Panc1 (cell line): ENCODE results near the gene CDC42BPA. TPM values are rescaled to one million over a fixed set of nuclear protein-coding genes. Genes with fewer than 3 reads are reported as not detected.

Experiments
- ATAC-seq: fragments of 200-7000 bp; cut with Tn5 transposase; 2 replicates; pipeline ENCODE4 v1.9.1; 2020; ENCODE audit warnings: mild to moderate bottlenecking, moderate library complexity
- BruUV-seq: library from RNA; stranded (reverse); fragments of 400-500 nt; replicated peaks from 2 replicates; lab custom pipeline; 2021; lab: Mats Ljungman, UMichigan
- CTCF ChIA-PET: fragments of 300-600 bp; sonication (Branson Sonifier 250); formaldehyde crosslinking; loops from one replicate; lab custom pipeline; 2022; ENCODE audit warnings: antibody characterized with exemption; lab: Charles Lee
- POLR2A ChIA-PET: fragments of 300-600 bp; sonication (Branson Sonifier 250); formaldehyde crosslinking; loops from one replicate; lab custom pipeline; 2022; ENCODE audit warnings: antibody characterized with exemption; lab: Charles Lee
- DNase-seq: peaks from one replicate; pipeline ENCODE4 v3.0.0-alpha.2; 2010; ENCODE audit warnings: low read depth, low spot score
- H3K27ac ChIP-seq: 2 replicates; pipeline ENCODE4 v1.5.1; 2011; ENCODE audit warnings: mild to moderate bottlenecking, low read length, inconsistent platforms
- H3K27me3 ChIP-seq: fragments of 200-500 bp; sonication (Bioruptor generic); 2 replicates; pipeline ENCODE4 v1.6.0; 2014; ENCODE audit warnings: low read length, inconsistent platforms; ENCODE audit not compliant: control insufficient read depth, insufficient read depth
- H3K36me3 ChIP-seq: fragments of 200-500 bp; sonication (Bioruptor generic); 2 replicates; pipeline ENCODE4 v1.5.1; 2014; ENCODE audit warnings: inconsistent platforms, mild to moderate bottlenecking, low read length, moderate library complexity; ENCODE audit not compliant: control insufficient read depth, insufficient read depth
- H3K4me1 ChIP-seq: 2 replicates; pipeline ENCODE4 v1.5.1; 2011; ENCODE audit warnings: inconsistent platforms, mild to moderate bottlenecking, low read length, moderate library complexity; ENCODE audit not compliant: control insufficient read depth, insufficient read depth
- H3K4me3 ChIP-seq, 2 experiments: 2 replicates each; pipeline ENCODE4 v1.5.1; 2011 to 2012; ENCODE audit warnings: low read depth in 2 of 2, low read length in 2 of 2, mild to moderate bottlenecking in 2 of 2, inconsistent platforms in 1 of 2, moderate library complexity in 1 of 2
- H3K9me3 ChIP-seq: fragments of 200-500 bp; sonication (Bioruptor generic); 2 replicates; pipeline ENCODE4 v1.5.1; 2014; ENCODE audit warnings: low read depth, mild to moderate bottlenecking, inconsistent platforms, low read length, moderate library complexity; ENCODE audit not compliant: control insufficient read depth, insufficient read depth
- POLR2AphosphoS5 ChIP-seq: IDR thresholded peaks from 2 replicates; pipeline ENCODE4 v1.6.1; 2012; ENCODE audit warnings: mild to moderate bottlenecking, low read depth, low read length, moderate library complexity
- SIN3A ChIP-seq: IDR thresholded peaks from 2 replicates; pipeline ENCODE4 v1.6.1; 2012; ENCODE audit warnings: low read depth, mild to moderate bottlenecking, low read length, moderate library complexity, borderline replicate concordance; ENCODE audit not compliant: insufficient read depth
- TCF7L2 ChIP-seq: IDR thresholded peaks from 2 replicates; pipeline ENCODE4 v1.6.1; 2011; ENCODE audit warnings: mild to moderate bottlenecking, low read depth, low read length, inconsistent platforms
- in situ Hi-C: cut with HindIII; loops from 2 replicates; pipeline ENCODE4 v1.10.0; 2016; ENCODE audit warnings: low sequenced_read_pairs, low pct_unique_long_range_greater_than_20kb
- intact Hi-C: fragments of 100-400 bp; cut with micrococcal nuclease; formaldehyde crosslinking; loops from one replicate; pipeline ENCODE4 v1.10.0; 2022; ENCODE audit not compliant: unreplicated experiment
- total RNA-seq: library from RNA; stranded (reverse); gene quantifications from one replicate; pipeline ENCODE4 v1.2.1, GENCODE V29; 2021; ENCODE audit not compliant: unreplicated experiment
- TF ChIP-seq, protein P1 (sequence below): fragments of 450-650 bp; IDR thresholded peaks from 2 replicates; pipeline ENCODE4 v1.5.1; 2017; ENCODE audit warnings: mild to moderate bottlenecking
- TF ChIP-seq, protein P2 (sequence below), 2 experiments: IDR thresholded peaks; 2 replicates each; pipeline ENCODE4 v1.6.1; 2011 to 2012; ENCODE audit warnings: low read depth in 2 of 2, control low read depth in 1 of 2, low read length in 1 of 2, mild to moderate bottlenecking in 1 of 2, moderate library complexity in 1 of 2; ENCODE audit not compliant: insufficient read depth in 1 of 2

CDC42BPA gene
- total RNA-seq, 1 experiment from 2014 or later: 32.8 TPM

DNA sequence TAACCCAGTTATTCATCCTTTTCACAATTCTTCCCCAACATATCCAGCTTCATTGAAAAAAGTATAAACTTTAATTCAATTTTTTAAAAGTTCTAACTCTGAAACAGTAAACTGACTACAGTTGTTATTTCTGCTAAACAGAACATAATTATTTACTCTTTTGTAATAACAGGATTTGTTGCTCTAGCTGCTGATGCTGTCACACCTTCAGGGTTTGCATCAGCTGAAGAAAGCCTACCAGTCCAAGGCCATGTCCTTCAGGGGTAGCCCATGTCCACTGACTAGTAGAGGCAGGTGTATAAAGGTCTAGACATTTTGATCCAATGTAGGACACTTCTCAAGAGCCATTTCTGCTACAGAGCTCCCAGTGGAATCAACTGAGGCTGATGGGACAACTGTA is 107.7 kb downstream of the CDC42BPA start:
- TF ChIP-seq POLR2AphosphoS5: no peak
- TF ChIP-seq TCF7L2: no peak
- TF ChIP-seq, protein P1, sequence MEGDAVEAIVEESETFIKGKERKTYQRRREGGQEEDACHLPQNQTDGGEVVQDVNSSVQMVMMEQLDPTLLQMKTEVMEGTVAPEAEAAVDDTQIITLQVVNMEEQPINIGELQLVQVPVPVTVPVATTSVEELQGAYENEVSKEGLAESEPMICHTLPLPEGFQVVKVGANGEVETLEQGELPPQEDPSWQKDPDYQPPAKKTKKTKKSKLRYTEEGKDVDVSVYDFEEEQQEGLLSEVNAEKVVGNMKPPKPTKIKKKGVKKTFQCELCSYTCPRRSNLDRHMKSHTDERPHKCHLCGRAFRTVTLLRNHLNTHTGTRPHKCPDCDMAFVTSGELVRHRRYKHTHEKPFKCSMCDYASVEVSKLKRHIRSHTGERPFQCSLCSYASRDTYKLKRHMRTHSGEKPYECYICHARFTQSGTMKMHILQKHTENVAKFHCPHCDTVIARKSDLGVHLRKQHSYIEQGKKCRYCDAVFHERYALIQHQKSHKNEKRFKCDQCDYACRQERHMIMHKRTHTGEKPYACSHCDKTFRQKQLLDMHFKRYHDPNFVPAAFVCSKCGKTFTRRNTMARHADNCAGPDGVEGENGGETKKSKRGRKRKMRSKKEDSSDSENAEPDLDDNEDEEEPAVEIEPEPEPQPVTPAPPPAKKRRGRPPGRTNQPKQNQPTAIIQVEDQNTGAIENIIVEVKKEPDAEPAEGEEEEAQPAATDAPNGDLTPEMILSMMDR: no peak
- TF ChIP-seq, protein P2, sequence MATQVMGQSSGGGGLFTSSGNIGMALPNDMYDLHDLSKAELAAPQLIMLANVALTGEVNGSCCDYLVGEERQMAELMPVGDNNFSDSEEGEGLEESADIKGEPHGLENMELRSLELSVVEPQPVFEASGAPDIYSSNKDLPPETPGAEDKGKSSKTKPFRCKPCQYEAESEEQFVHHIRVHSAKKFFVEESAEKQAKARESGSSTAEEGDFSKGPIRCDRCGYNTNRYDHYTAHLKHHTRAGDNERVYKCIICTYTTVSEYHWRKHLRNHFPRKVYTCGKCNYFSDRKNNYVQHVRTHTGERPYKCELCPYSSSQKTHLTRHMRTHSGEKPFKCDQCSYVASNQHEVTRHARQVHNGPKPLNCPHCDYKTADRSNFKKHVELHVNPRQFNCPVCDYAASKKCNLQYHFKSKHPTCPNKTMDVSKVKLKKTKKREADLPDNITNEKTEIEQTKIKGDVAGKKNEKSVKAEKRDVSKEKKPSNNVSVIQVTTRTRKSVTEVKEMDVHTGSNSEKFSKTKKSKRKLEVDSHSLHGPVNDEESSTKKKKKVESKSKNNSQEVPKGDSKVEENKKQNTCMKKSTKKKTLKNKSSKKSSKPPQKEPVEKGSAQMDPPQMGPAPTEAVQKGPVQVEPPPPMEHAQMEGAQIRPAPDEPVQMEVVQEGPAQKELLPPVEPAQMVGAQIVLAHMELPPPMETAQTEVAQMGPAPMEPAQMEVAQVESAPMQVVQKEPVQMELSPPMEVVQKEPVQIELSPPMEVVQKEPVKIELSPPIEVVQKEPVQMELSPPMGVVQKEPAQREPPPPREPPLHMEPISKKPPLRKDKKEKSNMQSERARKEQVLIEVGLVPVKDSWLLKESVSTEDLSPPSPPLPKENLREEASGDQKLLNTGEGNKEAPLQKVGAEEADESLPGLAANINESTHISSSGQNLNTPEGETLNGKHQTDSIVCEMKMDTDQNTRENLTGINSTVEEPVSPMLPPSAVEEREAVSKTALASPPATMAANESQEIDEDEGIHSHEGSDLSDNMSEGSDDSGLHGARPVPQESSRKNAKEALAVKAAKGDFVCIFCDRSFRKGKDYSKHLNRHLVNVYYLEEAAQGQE (IDR thresholded peaks at IDR 0.05; ENCODE audit: insufficient read depth in 1 of 2, low read depth in 2 of 2, low read length in 1 of 2): no peak
- no peak for TF ChIP-seq SIN3A
- BruUV-seq: no TSS peak
- no peaks in the 10 kb centered on the region for H3K9me3 ChIP-seq
- H3K4me1 ChIP-seq: no peaks in the 10 kb centered on the region
- no peak overlapping the region for H3K27ac ChIP-seq
- H3K36me3 ChIP-seq: peaks cover 2% of the 10 kb centered on the region; the same call in 1 of the 2 replicates
- ChIA-PET CTCF (no interaction called here), POLR2A (no interaction called here)
- ATAC-seq (no peak), DNase-seq (no peak)
- in situ Hi-C loops: no loop called here
- H3K27me3 ChIP-seq: no peaks in the 10 kb centered on the region
- intact Hi-C loops: no loop called here
- no peak overlapping the region for H3K4me3 ChIP-seq

DNA sequence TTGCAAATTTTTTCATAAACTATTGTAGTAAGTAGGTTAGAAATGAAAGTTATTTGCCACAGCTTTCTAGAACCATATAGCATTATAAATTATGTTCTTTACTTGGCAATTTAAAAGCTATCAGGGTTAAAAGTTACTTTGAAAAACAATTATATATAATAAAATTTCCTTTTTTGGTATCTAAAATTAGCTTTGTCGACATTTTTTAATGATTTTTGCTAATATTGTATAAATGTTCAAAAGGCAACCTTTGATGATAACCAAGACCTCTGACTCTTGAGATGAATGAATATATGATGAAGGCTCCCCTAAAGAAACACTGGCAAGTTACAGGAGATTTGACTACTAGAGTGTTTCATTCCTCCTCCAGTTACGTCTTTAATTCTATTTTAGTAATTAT is 121.2 kb downstream of the CDC42BPA start:
- DNase-seq: no peak
- in situ Hi-C loops (no loop called here), intact Hi-C loops (no loop called here)
- no TSS peak for BruUV-seq
- Histone ChIP-seq H3K36me3 (no peaks in the 10 kb centered on the region), H3K27ac (no peak overlapping the region), H3K4me3 (no peak overlapping the region), H3K9me3 (no peaks in the 10 kb centered on the region), H3K4me1 (no peaks in the 10 kb centered on the region), H3K27me3 (no peaks in the 10 kb centered on the region)
- ChIA-PET CTCF (no interaction called here), POLR2A (no interaction called here)
- no peak for ATAC-seq
- no peak for TF ChIP-seq POLR2AphosphoS5
- TF ChIP-seq TCF7L2: no peak
- TF ChIP-seq, protein P2 (IDR thresholded peaks at IDR 0.05; ENCODE audit: insufficient read depth in 1 of 2, low read depth in 2 of 2, low read length in 1 of 2): no peak
- TF ChIP-seq, protein P1: no peak
- TF ChIP-seq SIN3A: no peak
